ENCODE results near the gene ARF4. TPM values are rescaled to one million over a fixed set of nuclear protein-coding genes. Genes with fewer than 3 reads are reported as not detected.

ARF4 gene
- total and polyA plus RNA-seq, 2 of the 4 experiments (the other 2 are of a cell fraction): 172 to 412 TPM

- Histone ChIP-seq H3K4me3 (ENCODE audit: insufficient read depth, low read depth, low read length) (no peak overlapping the region), H3K14ac (replicated peaks; ENCODE audit: low read depth, low read length) (no peak overlapping the region), H3K27ac (ENCODE audit: insufficient read depth, low read length) (no peak overlapping the region), H4K91ac (ENCODE audit: insufficient read depth, low read depth, low read length) (no peak overlapping the region), H4K8ac (ENCODE audit: low read depth in 2 of 2, low read length in 2 of 2) (no peak overlapping the region), H3K36me3 (ENCODE audit: control insufficient read depth, insufficient read depth, low read length) (peaks cover 38% of the 10 kb centered on the region), H3K56ac (ENCODE audit: extremely low read depth, insufficient read depth, low read length) (no peak overlapping the region), H4K5ac (ENCODE audit: low read depth, low read length) (no peak overlapping the region), H2BK5ac (ENCODE audit: low read depth, low read length, poor library complexity, severe bottlenecking) (no peak overlapping the region), H2BK15ac (ENCODE audit: low read depth, low read length) (no peak overlapping the region), H3K23ac (ENCODE audit: low read depth, low read length) (no peak overlapping the region), H3K4me2 (ENCODE audit: low read depth, low read length) (no peak overlapping the region), H3K18ac (ENCODE audit: low read depth, low read length) (no peak overlapping the region), H3K9me1 (ENCODE audit: insufficient read depth, low read length) (peaks cover 5% of the 10 kb centered on the region), H2BK20ac (ENCODE audit: low read depth, low read length) (no peak overlapping the region), H3K27me3 (ENCODE audit: control insufficient read depth, insufficient read depth, low read length) (no peaks in the 10 kb centered on the region), H3K9ac (ENCODE audit: low read depth, low read length) (no peak overlapping the region), H2BK120ac (ENCODE audit: low read depth, low read length) (no peak overlapping the region), H3K79me1 (ENCODE audit: low read depth in 1 of 2, low read length in 2 of 2) (peaks cover 7 to 33% of the 10 kb centered on the region in 2 experiments; a peak in 3 of 4 replicates), H2AK9ac (replicated peaks; ENCODE audit: low read depth, low read length, poor library complexity) (no peak overlapping the region), H4K20me1 (ENCODE audit: insufficient read depth, low read length) (peaks cover 98% of the 10 kb centered on the region), H3K4me1 (ENCODE audit: control insufficient read depth, insufficient read depth, low read length) (peaks cover 4% of the 10 kb centered on the region), H3K4ac (ENCODE audit: low read depth, low read length) (no peak overlapping the region), H2AK5ac (ENCODE audit: low read depth, low read length) (no peak overlapping the region), H3K9me3 (ENCODE audit: control insufficient read depth, insufficient read depth, low read length) (no peaks in the 10 kb centered on the region), H2AFZ (replicated peaks; ENCODE audit: low read length, poor library complexity) (no peak overlapping the region)
- no CpG with 5 or more reads among the region's 7 CpGs for WGBS, 2 experiments (ENCODE audit: extremely low coverage in 2 of 2, insufficient read length in 1 of 2)
- in situ Hi-C loops (cut with MboI; ENCODE audit: low sequenced_read_pairs) (no loop called here), dilution Hi-C loops (cut with HindIII; ENCODE audit: low sequenced_read_pairs, unreplicated experiment) (no loop called here), intact Hi-C loops (cut with micrococcal nuclease) (no loop called here)
- TF ChIP-seq POLR2A (IDR thresholded peaks at IDR 0.05; ENCODE audit: low read depth, low read length): no peak
- no peak for TF ChIP-seq RCOR1 (IDR thresholded peaks at IDR 0.05; ENCODE audit: insufficient replicate concordance, low read length)
- TF ChIP-seq FOS (IDR thresholded peaks at IDR 0.05; ENCODE audit: low read depth, low read length): no peak
- no peak for TF ChIP-seq CHD1 (IDR thresholded peaks at IDR 0.05; ENCODE audit: low read depth, low read length)
- no peak; the same call in 1 of the 2 replicates for TF ChIP-seq CTCF (conservative IDR thresholded peaks at IDR 0.05; ENCODE audit: low read depth, low read length)
- POLR2A ChIA-PET (ENCODE audit: unreplicated experiment): no interaction called here
- ATAC-seq (ENCODE audit: low read depth): no peak
- DNase-seq: no peak
- CTCF ChIA-PET: no interaction called here
- no TSS peak for BruUV-seq (replicated peaks)
These were observed 14.5 kb downstream of the ARF4 start for GRCh38 chr3:57582474-57583168.

Data from IMR-90 (cell line).